PC-3 (cell line): Measurements from ENCODE around the gene PRTFDC1. TPM values are rescaled to one million over a fixed set of nuclear protein-coding genes. Genes with fewer than 3 reads are reported as not detected.

Experiments used
- ATAC-seq: fragments of 200-7000 bp; cut with Tn5 transposase; 2 replicates; pipeline ENCODE4 v1.9.1; 2020; ENCODE audit warnings: mild to moderate bottlenecking, moderate library complexity
- BruUV-seq: library from RNA; stranded (reverse); fragments of 400-500 nt; replicated peaks from 2 replicates; lab custom pipeline; 2021; lab: Mats Ljungman, UMichigan
- CTCF ChIA-PET: fragments of 300-600 bp; sonication (Branson Sonifier 250); formaldehyde crosslinking; loops from one replicate; lab custom pipeline; 2022; ENCODE audit warnings: antibody characterized with exemption; lab: Charles Lee
- POLR2A ChIA-PET: fragments of 300-600 bp; sonication (Branson Sonifier 250); formaldehyde crosslinking; loops from one replicate; lab custom pipeline; 2022; ENCODE audit warnings: antibody characterized with exemption; ENCODE audit not compliant: unreplicated experiment; lab: Charles Lee
- DNase-seq: peaks from one replicate; pipeline ENCODE4 v3.0.0-alpha.2; 2015
- H2AFZ ChIP-seq: fragments of 300-600 bp; sonication (generic); 2 replicates; pipeline ENCODE4 v1.6.0; 2016; ENCODE audit warnings: antibody characterized with exemption, low read length
- H3F3A ChIP-seq: fragments of 300-600 bp; sonication (generic); one replicate; pipeline ENCODE4 v1.6.0; 2017; ENCODE audit warnings: antibody characterized with exemption, low read length, control low read depth, mild to moderate bottlenecking; ENCODE audit not compliant: unreplicated experiment
- H3K27ac ChIP-seq: fragments of 300-600 bp; sonication (generic); 2 replicates; pipeline ENCODE4 v1.5.1; 2016; ENCODE audit warnings: mild to moderate bottlenecking, low read length
- H3K27me3 ChIP-seq: fragments of 300-600 bp; sonication (generic); 2 replicates; pipeline ENCODE4 v1.6.1; 2016; ENCODE audit warnings: low read length, mixed read lengths
- H3K36me3 ChIP-seq: fragments of 300-600 bp; sonication (generic); 2 replicates; pipeline ENCODE4 v1.6.1; 2016; ENCODE audit warnings: low read depth, mixed run types, low read length, mixed read lengths
- H3K4me1 ChIP-seq: fragments of 300-600 bp; sonication (generic); 2 replicates; pipeline ENCODE4 v1.5.1; 2016; ENCODE audit warnings: low read length; ENCODE audit not compliant: insufficient read depth
- H3K4me2 ChIP-seq: fragments of 300-600 bp; sonication (generic); 2 replicates; pipeline ENCODE4 v1.6.0; 2016; ENCODE audit warnings: low read length
- H3K4me3 ChIP-seq: fragments of 300-600 bp; sonication (generic); 2 replicates; pipeline ENCODE4 v1.5.1; 2016; ENCODE audit warnings: mild to moderate bottlenecking, low read length, mixed read lengths
- H3K79me2 ChIP-seq: fragments of 300-600 bp; sonication (generic); 2 replicates; pipeline ENCODE4 v1.6.1; 2017; ENCODE audit warnings: low read length, mixed read lengths
- H3K9ac ChIP-seq: fragments of 300-600 bp; sonication (generic); 2 replicates; pipeline ENCODE4 v1.6.0; 2016; ENCODE audit warnings: mild to moderate bottlenecking, low read length
- H3K9me2 ChIP-seq: fragments of 300-600 bp; sonication (generic); replicated peaks from 2 replicates; pipeline ENCODE4 v1.6.1; 2016; ENCODE audit warnings: mixed run types, low read length, mixed read lengths
- H3K9me3 ChIP-seq: fragments of 300-600 bp; sonication (generic); 2 replicates; pipeline ENCODE4 v1.6.1; 2016; ENCODE audit warnings: low read length, mixed read lengths
- H4K20me1 ChIP-seq: fragments of 300-600 bp; sonication (generic); 2 replicates; pipeline ENCODE4 v1.6.1; 2016; ENCODE audit warnings: low read length, mixed read lengths
- CTCF ChIP-seq: fragments of 300-600 bp; sonication (generic); conservative IDR thresholded peaks from 2 replicates; pipeline ENCODE4 v1.5.1; 2017; ENCODE audit warnings: antibody characterized with exemption, low read depth, mild to moderate bottlenecking, low read length
- EZH2 ChIP-seq: fragments of 300-600 bp; sonication (generic); IDR thresholded peaks from one replicate; pipeline ENCODE4 v1.6.1; 2017; ENCODE audit warnings: antibody characterized with exemption, mild to moderate bottlenecking, low read length; ENCODE audit not compliant: unreplicated experiment
- EZH2phosphoT487 ChIP-seq: fragments of 300-600 bp; sonication (generic); IDR thresholded peaks from 2 replicates; pipeline ENCODE4 v1.6.1; 2018; ENCODE audit warnings: mild to moderate bottlenecking, antibody characterized with exemption, low read length, borderline replicate concordance
- intact Hi-C: fragments of 100-400 bp; cut with micrococcal nuclease; formaldehyde crosslinking; loops from 2 replicates; pipeline ENCODE4 v1.9.0; 2023
- total RNA-seq: library from RNA; depleted of rRNA; stranded (reverse); fragments of >200 nt; gene quantifications from 2 replicates; pipeline ENCODE4 v1.2.3, GENCODE V29; 2014

PRTFDC1 gene
- total RNA-seq, 1 experiment from 2014 or later: 10.2 TPM

DNA sequence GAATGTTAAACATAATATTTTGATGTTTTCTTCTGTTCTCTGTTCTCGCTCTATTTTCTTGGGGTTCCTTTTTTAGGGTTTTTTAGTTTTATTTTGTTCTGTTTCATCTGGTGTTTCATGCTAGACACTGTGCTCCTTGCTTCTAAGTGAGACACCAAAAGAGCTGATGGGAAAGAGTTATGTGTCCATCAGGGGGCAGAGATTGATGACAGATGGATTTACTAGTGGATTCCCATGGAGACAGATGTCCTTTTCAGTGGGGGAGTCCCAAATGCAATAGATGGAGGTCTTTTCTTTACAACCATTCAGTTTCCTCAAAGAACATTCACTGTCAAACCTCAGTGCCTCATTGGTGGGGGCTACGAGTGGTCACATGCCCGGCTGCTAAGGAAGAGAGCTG is 34.9 kb downstream of the PRTFDC1 start:
- H3K9me2 ChIP-seq: no peaks in the 10 kb centered on the region
- H3K36me3 ChIP-seq: no peaks in the 10 kb centered on the region
- H2AFZ ChIP-seq: no peak overlapping the region
- no peaks in the 10 kb centered on the region for H3F3A ChIP-seq
- no peaks in the 10 kb centered on the region for H3K79me2 ChIP-seq
- H3K27ac ChIP-seq: no peak overlapping the region
- POLR2A ChIA-PET: no interaction called here
- CTCF ChIA-PET: no interaction called here
- ATAC-seq (no peak), DNase-seq (no peak)
- H3K27me3 ChIP-seq: no peaks in the 10 kb centered on the region
- no peak overlapping the region for H3K4me3 ChIP-seq
- H3K4me1 ChIP-seq: peaks cover 26% of the 10 kb centered on the region
- no TSS peak for BruUV-seq
- TF ChIP-seq EZH2 (no peak), CTCF (no peak), EZH2phosphoT487 (no peak)
- no peak overlapping the region for H3K9ac ChIP-seq
- H3K9me3 ChIP-seq: no peaks in the 10 kb centered on the region
- intact Hi-C loops: no loop called here
- no peak overlapping the region for H3K4me2 ChIP-seq
- no peaks in the 10 kb centered on the region for H4K20me1 ChIP-seq

GRCh38 chr10:24916365-24916764 is 36.0 kb downstream of the PRTFDC1 start:
- H3F3A ChIP-seq: no peaks in the 10 kb centered on the region
- no peaks in the 10 kb centered on the region for H3K9me3 ChIP-seq
- no peak overlapping the region for H3K4me2 ChIP-seq
- H4K20me1 ChIP-seq: no peaks in the 10 kb centered on the region
- H3K36me3 ChIP-seq: no peaks in the 10 kb centered on the region
- H3K9me2 ChIP-seq: no peaks in the 10 kb centered on the region
- H3K4me3 ChIP-seq: no peak overlapping the region
- ATAC-seq: no peak
- ChIA-PET POLR2A (no interaction called here), CTCF (no interaction called here)
- TF ChIP-seq EZH2phosphoT487 (no peak), EZH2 (no peak), CTCF (no peak)
- peaks cover 25% of the 10 kb centered on the region for H3K4me1 ChIP-seq
- DNase-seq: no peak
- H3K79me2 ChIP-seq: no peaks in the 10 kb centered on the region
- no peaks in the 10 kb centered on the region for H3K27me3 ChIP-seq
- no TSS peak for BruUV-seq
- intact Hi-C loops: no loop called here
- H2AFZ ChIP-seq: no peak overlapping the region
- no peak overlapping the region for H3K27ac ChIP-seq
- H3K9ac ChIP-seq: no peak overlapping the region

DNA sequence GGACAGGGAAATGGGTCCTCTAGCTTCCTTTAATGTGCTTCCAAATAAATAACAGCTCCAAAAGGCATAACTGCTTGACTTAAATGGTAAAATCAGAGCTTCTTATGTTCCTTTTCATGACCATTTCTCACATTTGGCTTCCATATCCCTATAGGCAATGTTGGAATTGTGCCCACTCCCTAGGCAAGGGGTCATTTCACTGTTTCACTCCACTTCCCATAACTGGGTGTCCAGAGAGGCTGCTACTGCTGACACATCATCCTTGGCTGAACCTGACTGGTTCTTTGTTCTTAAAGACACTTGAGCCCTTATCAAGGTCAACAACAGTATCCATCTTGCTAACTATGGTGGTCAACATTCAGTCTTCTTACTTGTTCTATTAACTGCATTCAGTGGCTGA is 37.1 kb downstream of the PRTFDC1 start:
- no peak for ATAC-seq
- Histone ChIP-seq H3K4me1 (peaks cover 19% of the 10 kb centered on the region), H3K79me2 (no peaks in the 10 kb centered on the region), H3K4me2 (no peak overlapping the region), H3K27ac (no peak overlapping the region), H3K36me3 (no peaks in the 10 kb centered on the region), H3K9ac (no peak overlapping the region), H3K9me3 (no peaks in the 10 kb centered on the region), H3F3A (no peaks in the 10 kb centered on the region), H4K20me1 (no peaks in the 10 kb centered on the region), H2AFZ (no peak overlapping the region), H3K4me3 (no peak overlapping the region), H3K27me3 (no peaks in the 10 kb centered on the region), H3K9me2 (no peaks in the 10 kb centered on the region)
- intact Hi-C loops: no loop called here
- no peak for DNase-seq
- no TSS peak for BruUV-seq
- ChIA-PET POLR2A (interaction anchor here (0.6 kb wide), 1 partner anchor 273 kb away, joined by 6 read pairs; no protein-coding TSS in a partner anchor), CTCF (no interaction called here)
- TF ChIP-seq CTCF (no peak), EZH2 (no peak), EZH2phosphoT487 (no peak)
